Panc1 (cell line): ENCODE results near the gene AP3B1.

Experiments used
- POLR2AphosphoS5 ChIP-seq: IDR thresholded peaks from 2 replicates; pipeline ENCODE4 v1.6.1; 2012; ENCODE audit warnings: mild to moderate bottlenecking, low read depth, low read length, moderate library complexity
- REST ChIP-seq, 2 experiments: IDR thresholded peaks; 2 replicates each; pipeline ENCODE4 v1.6.1; 2011 to 2012; ENCODE audit warnings: low read depth in 2 of 2, control low read depth in 1 of 2, low read length in 1 of 2, mild to moderate bottlenecking in 1 of 2, moderate library complexity in 1 of 2; ENCODE audit not compliant: insufficient read depth in 1 of 2
- TCF7L2 ChIP-seq: IDR thresholded peaks from 2 replicates; pipeline ENCODE4 v1.6.1; 2011; ENCODE audit warnings: mild to moderate bottlenecking, low read depth, low read length, inconsistent platforms
- TF ChIP-seq, protein P1 (sequence below): fragments of 450-650 bp; IDR thresholded peaks from 2 replicates; pipeline ENCODE4 v1.5.1; 2017; ENCODE audit warnings: mild to moderate bottlenecking

- TF ChIP-seq REST (IDR thresholded peaks at IDR 0.05; ENCODE audit: insufficient read depth in 1 of 2, low read depth in 2 of 2, low read length in 1 of 2), result no peak
- TF ChIP-seq, protein P1, sequence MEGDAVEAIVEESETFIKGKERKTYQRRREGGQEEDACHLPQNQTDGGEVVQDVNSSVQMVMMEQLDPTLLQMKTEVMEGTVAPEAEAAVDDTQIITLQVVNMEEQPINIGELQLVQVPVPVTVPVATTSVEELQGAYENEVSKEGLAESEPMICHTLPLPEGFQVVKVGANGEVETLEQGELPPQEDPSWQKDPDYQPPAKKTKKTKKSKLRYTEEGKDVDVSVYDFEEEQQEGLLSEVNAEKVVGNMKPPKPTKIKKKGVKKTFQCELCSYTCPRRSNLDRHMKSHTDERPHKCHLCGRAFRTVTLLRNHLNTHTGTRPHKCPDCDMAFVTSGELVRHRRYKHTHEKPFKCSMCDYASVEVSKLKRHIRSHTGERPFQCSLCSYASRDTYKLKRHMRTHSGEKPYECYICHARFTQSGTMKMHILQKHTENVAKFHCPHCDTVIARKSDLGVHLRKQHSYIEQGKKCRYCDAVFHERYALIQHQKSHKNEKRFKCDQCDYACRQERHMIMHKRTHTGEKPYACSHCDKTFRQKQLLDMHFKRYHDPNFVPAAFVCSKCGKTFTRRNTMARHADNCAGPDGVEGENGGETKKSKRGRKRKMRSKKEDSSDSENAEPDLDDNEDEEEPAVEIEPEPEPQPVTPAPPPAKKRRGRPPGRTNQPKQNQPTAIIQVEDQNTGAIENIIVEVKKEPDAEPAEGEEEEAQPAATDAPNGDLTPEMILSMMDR, result no peak
- no peak for TF ChIP-seq POLR2AphosphoS5
- TF ChIP-seq TCF7L2, result no peak
These were observed 78.9 kb downstream of the AP3B1 start for GRCh38 chr5:78215565-78215964.
